Activated T-cell treated with anti-CD3 and anti-CD28 coated beads, Interleukin-2, amount 50 U/mL, for 72 hours (primary cell): ENCODE measurements around the gene DUOXA2. TPM values are rescaled to one million over a fixed set of nuclear protein-coding genes. Genes with fewer than 3 reads are reported as not detected.
A peak's percentile ranks its signal among the peaks of the same experiment; 100 is the strongest.
"Not testable (repeated sequence)": the region's sequence is repeated elsewhere in the genome, so short reads cannot be mapped to it uniquely, and the experiment has no call there.

Source experiments
- ATAC-seq, 2 donors: fragments of 150-1000 bp; cut with Tn5 transposase; replicated peaks in 1 of 2; 2 replicates each; pipeline ENCODE4 v1.10.0; 2021; ENCODE audit warnings: moderate library complexity in 2 of 2, mild to moderate bottlenecking in 1 of 2
- DNase-seq, 2 donors: peaks; one replicate each; pipeline ENCODE4 v3.0.0; 2021 to 2022; ENCODE audit warnings: mixed read lengths in 1 of 2
- H3K27ac Mint-ChIP-seq: one replicate; pipeline ENCODE4 v1.8.0; 2022; ENCODE audit warnings: mild to moderate bottlenecking, moderate library complexity, mixed read lengths
- H3K27me3 Mint-ChIP-seq: one replicate; pipeline ENCODE4 v1.8.0; 2022; ENCODE audit warnings: low read depth, mixed read lengths
- H3K36me3 Mint-ChIP-seq, 2 donors: one replicate each; pipeline ENCODE4 v1.8.0; 2022; ENCODE audit warnings: mixed read lengths in 2 of 2, mild to moderate bottlenecking in 1 of 2; ENCODE audit not compliant: insufficient read depth in 2 of 2
- H3K4me1 Mint-ChIP-seq: one replicate; pipeline ENCODE4 v1.8.0; 2022; ENCODE audit warnings: low read depth, mixed read lengths
- H3K4me3 Mint-ChIP-seq, 2 donors: one replicate each; pipeline ENCODE4 v1.8.0; 2022; ENCODE audit warnings: mild to moderate bottlenecking in 2 of 2, mixed read lengths in 2 of 2, moderate library complexity in 2 of 2
- H3K9me3 Mint-ChIP-seq, 2 donors: one replicate each; pipeline ENCODE4 v1.8.0; 2022; ENCODE audit warnings: mixed read lengths in 2 of 2
- total RNA-seq, 2 donors: library from RNA; stranded (reverse); gene quantifications; one replicate each; pipeline ENCODE4 v1.2.3, GENCODE V29; 2022

The DUOXA2 gene
- total RNA-seq, 2 donors from 2014 or later = not detected

DNA sequence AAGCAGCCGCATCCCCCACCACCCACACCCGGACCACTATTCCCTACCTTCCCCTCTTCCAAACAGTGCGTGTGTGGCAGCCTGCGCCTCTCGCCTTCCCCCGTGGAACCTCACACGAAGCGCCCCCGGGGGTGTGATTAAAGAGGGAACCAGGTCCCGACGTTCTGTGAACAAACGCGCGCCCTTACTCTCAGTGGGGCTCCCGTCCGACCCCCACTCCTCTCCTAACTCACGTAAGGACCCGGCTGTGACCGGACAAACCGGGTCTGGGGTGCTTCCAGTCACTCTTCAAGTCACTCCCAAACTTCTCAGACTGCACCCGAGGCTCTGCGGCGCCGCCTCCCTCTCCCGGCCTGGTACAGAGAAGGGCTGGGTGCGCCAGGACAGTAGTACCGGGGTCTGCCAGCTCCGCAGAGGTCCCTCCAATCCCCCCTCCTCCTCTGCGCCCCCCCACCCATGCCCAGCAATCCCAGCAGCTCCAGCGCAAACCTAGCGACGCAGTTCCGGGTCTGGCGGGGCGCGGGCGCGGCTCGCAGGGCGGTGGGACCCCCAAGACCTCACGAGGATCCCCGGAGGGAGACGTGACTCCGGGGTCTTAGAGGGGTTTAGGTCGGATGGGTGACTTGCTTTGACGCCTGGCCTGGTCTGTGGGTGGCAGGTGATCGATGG, 15.0 kb downstream of the DUOXA2 start:
- Mint-ChIP-seq H3K4me3 (peak overlapping the region in 1 of 2 donors; percentile 35), H3K36me3 (peaks cover 0 to 1% of the 10 kb centered on the region in 2 donors), H3K27ac (no peak overlapping the region), H3K27me3 (peaks cover 82% of the 10 kb centered on the region), H3K4me1 (no peaks in the 10 kb centered on the region), H3K9me3 (no peaks in the 10 kb centered on the region)
- DNase-seq (no peak), ATAC-seq (no peak)

DNA sequence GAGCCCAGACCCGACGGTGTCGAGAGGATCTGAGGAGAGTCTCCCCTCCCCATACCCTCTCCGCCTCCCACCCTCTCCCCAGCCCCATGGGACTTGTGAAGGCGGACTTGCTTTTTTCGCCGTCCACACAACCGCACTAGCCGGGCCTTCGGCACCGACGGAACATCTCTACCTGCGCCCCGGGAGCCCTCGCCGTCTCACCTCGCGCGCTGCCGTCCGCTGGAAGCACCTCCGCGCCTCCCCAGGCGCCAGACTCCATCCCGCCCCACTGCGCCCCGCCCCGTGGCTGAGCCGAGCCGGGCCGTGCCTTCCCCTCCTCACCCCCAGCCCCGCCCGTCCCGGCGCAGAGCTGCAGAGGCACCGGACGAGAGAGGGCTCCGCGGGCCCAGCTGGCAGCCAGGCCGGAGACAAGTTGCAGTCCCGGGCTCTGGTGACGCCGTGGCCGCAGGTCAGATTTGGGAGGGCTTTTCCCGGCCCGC, 15.6 kb downstream of the DUOXA2 start, which contains the start of the genes DUOX1 and DUOXA1:
Gene DUOX1, plus strand, starts transcription at position 344 of the 479 bp plus-strand sequence. CDS start 1,973 bp downstream, outside the sequence.
Gene DUOXA1, minus strand, starts transcription at position 229 of the 479 bp plus-strand sequence. CDS start 6,865 bp downstream, outside the sequence.
- DNase-seq = peak; percentile 46
- Mint-ChIP-seq H3K4me3 (peak within 1 kb of the TSS in 1 of 2 donors; percentile 55), H3K4me1 (peaks cover 5% of the 10 kb centered on the region), H3K36me3 (peaks cover 0 to 1% of the 10 kb centered on the region in 2 donors), H3K9me3 (no peaks in the 10 kb centered on the region), H3K27ac (no peak within 1 kb of the TSS), H3K27me3 (peaks cover 82% of the 10 kb centered on the region)
- peak; percentile 61 to 69 for ATAC-seq

DNA sequence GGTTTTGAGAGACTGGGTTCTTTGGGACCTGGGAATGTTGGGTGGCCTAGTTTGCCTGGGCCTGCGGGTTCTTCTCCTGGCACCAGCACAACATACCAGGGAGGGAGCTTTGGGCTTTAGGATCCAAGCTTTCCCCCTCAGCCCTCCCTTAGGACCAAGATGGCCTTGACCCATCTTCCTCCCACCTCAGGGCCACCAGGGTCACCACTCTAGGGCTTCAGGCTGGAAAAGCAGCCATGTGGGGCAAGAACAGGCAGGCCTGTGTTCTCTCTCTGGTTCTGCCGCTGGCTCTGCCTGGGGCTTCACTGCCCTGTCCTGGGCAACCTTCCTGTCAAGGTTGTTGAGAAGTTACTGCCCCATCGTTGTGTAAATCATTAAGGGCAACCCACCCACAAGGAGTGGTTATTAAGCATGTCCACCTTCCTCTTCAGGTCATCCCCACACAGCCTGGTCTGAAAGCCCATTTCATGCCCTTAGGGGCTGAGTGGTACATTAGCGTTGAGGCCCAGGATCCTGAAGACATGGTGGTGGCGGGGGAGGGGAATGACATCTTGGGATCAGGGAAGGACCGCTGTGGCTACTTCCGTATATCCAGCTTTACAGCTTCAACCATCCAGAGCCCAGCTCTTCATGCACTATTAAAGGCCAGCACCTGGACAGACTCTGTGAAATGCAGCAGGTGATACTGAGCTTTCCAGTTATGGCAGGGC, 16.3 kb downstream of the DUOXA2 start:
- ATAC-seq = no peak
- H3K27ac Mint-ChIP-seq = no peak overlapping the region
- H3K4me3 Mint-ChIP-seq = peak overlapping the region in 1 of 2 donors; percentile 55
- peaks cover 77% of the 10 kb centered on the region for H3K27me3 Mint-ChIP-seq
- H3K36me3 Mint-ChIP-seq = peaks cover 0 to 1% of the 10 kb centered on the region in 2 donors
- H3K4me1 Mint-ChIP-seq = peaks cover 7% of the 10 kb centered on the region
- no peak for DNase-seq
- no peaks in the 10 kb centered on the region for H3K9me3 Mint-ChIP-seq

DNA sequence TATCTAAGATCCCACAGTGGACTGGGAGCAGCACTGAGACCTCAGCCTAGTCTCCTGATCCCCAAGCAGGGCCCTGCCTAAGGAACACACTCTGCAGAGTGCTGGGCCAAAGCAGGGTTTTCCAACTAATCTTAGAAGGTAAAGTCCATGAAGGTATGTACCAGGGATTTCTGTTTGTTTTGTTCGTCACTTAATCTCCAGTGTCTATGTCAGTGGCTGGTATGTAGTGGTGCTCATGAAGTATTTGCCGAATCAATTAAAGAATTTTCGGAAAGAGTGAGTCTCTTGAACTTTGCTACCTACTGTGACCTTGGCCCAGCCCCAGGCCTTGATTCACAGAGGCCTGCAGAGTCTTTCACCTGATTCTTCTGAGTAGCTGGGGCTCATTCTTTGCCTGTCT, 17.4 kb downstream of the DUOXA2 start:
- Mint-ChIP-seq H3K36me3 (peaks cover 0 to 1% of the 10 kb centered on the region in 2 donors), H3K27me3 (peaks cover 72% of the 10 kb centered on the region), H3K4me3 (no peak overlapping the region), H3K4me1 (peaks cover 12% of the 10 kb centered on the region), H3K27ac (no peak overlapping the region), H3K9me3 (no peaks in the 10 kb centered on the region)
- DNase-seq (no peak), ATAC-seq (no peak)

DNA sequence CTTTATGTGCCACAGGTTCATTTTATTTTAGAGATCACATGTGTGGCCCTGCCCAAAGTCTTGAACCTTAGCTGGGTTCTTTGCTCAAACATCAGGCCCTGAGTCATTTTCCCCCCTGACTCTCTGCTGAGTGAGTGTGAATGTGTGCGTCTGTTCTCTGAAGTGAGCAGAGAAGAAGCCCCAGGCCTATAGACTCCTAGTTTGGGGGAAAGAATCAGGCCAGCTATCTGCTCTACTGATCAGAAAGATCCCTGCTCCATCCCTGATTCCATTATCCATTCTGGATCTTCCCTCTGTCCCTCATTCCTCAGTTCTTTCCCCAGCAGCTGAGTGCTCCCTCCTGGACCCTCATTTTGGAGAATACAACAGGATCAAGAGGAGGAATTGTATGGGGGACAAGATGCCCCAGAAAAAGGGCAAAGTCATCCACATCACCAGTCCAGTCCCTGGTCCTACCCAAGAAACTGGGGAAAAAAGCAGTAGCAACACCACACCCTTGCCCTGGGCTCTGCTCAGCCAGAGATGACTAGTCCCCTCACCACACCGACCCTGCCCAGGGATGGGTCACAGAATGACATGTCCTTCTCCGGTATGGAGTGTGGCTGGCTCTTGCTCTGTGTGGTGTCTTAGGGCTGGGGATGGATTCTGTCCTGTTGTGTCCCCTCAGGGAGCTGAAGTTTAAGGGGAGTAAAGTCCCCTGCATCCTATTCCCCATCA, 18.9 kb downstream of the DUOXA2 start:
- Mint-ChIP-seq H3K27ac (no peak overlapping the region), H3K4me1 (peaks cover 14% of the 10 kb centered on the region), H3K27me3 (peaks cover 68% of the 10 kb centered on the region), H3K36me3 (peaks cover 0 to 1% of the 10 kb centered on the region in 2 donors), H3K9me3 (no peaks in the 10 kb centered on the region), H3K4me3 (no peak overlapping the region)
- ATAC-seq = peak; percentile 12 to 38
- DNase-seq = no peak

DNA sequence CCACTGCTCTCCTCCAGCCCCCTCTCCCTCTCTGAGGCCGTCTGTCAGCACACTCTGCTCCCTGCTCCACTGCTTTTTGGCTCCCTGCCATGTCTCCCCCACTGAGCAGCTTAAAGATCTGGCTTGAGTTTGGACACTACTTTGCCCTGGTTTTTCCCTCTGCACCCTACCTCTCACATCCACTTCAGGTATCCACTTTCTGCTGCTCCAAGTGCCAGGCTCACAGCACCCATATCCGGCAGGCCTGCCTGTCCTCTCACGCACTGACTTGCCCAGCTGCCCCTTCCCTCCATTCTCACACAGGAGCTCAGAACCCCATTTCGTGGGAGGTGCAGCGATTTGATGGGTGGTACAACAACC, 19.4 kb downstream of the DUOXA2 start:
- Mint-ChIP-seq H3K36me3 (peaks cover 0 to 1% of the 10 kb centered on the region in 2 donors), H3K9me3 (no peaks in the 10 kb centered on the region), H3K4me3 (no peak overlapping the region), H3K27me3 (peaks cover 63% of the 10 kb centered on the region), H3K27ac (no peak overlapping the region), H3K4me1 (peaks cover 14% of the 10 kb centered on the region)
- no peak for ATAC-seq
- DNase-seq = no peak

DNA sequence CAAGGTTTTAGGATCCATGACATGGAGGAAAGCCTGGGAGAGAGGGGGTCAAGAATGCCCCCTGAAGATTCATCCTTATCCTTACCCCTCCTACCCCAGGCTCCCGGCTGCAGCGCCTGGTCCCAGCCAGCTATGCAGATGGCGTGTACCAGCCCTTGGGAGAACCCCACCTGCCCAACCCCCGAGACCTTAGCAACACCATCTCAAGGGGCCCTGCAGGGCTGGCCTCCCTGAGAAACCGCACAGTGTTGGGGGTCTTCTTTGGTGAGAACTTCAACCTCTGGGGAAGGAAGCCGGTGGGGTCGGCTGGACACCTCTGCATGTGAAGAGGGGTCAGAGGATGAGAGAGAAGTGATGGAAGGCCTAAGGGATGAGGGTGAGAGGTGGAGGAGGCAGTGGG, 19.9 kb downstream of the DUOXA2 start:
- Mint-ChIP-seq H3K4me3 (peak overlapping the region in 1 of 2 donors; percentile 77), H3K36me3 (peaks cover 0 to 1% of the 10 kb centered on the region in 2 donors), H3K9me3 (no peaks in the 10 kb centered on the region), H3K4me1 (peaks cover 14% of the 10 kb centered on the region), H3K27me3 (peaks cover 58% of the 10 kb centered on the region), H3K27ac (no peak overlapping the region)
- ATAC-seq (no peak), DNase-seq (no peak)

DNA sequence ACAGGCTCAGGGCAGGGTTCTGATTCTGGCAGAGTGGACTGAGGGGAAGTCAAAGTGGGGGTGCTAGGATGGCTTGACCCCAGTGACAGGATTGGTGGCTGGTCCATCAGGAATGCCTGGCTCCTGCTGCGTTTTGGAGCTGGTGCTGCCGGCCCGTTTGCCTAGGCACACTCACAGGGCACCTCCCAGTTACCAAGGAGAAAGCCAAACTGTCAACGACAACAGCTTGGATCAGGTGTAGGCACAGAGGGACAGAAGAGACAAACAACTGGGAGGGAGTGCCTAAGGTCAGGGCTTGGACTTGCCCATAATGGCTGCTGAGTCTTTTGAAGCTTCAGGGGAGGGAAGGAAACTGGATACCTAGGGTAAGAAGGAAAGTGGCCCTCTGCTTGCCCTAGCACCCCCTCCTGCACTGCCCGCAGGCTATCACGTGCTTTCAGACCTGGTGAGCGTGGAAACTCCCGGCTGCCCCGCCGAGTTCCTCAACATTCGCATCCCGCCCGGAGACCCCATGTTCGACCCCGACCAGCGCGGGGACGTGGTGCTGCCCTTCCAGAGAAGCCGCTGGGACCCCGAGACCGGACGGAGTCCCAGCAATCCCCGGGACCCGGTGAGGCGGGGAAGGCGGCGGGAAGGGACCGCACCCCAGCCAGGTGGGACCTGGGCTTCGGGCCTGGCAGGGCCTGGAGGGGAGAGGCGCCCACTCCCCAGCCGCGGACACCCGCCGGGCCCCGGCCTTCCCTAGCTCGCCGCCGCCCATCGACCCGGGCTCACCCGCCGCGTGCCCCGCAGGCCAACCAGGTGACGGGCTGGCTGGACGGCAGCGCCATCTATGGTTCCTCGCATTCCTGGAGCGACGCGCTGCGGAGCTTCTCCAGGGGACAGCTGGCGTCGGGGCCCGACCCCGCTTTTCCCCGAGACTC, 20.8 kb downstream of the DUOXA2 start:
- peak; percentile 52 to 63 for ATAC-seq
- Mint-ChIP-seq H3K4me1 (peaks cover 14% of the 10 kb centered on the region), H3K27ac (no peak overlapping the region), H3K27me3 (peaks cover 56% of the 10 kb centered on the region), H3K4me3 (peak overlapping the region; percentile 38 to 77), H3K9me3 (no peaks in the 10 kb centered on the region), H3K36me3 (peaks cover 0 to 1% of the 10 kb centered on the region in 2 donors)
- peak; percentile 30 to 41 for DNase-seq

DNA sequence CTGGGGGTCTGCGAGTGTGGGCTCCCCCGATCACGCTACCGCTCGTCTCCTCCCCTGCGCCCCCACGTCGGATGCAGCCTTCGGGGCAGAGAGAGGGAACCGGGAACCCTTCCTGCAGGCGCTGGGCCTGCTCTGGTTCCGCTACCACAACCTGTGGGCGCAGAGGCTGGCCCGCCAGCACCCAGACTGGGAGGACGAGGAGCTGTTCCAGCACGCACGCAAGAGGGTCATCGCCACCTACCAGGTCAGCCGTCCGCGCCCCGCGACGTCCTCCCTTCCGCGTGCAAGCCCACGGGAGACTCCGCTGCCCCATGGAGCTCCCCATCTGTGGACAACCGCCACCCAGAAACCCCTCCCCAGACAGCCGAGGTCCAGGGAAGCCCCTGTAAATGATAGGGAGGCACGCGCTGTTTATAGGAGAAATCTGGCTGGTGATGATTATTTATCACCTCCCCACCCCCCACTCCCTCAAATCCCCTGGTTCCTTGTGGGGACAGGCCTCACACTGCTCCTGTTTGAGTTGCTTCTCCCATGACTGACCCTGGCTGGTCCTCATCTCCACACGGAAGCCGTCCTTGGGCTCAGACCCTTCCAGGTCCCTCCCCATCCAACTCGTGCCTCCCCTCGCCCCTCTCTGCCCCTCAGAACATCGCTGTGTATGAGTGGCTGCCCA, 21.7 kb downstream of the DUOXA2 start:
- Mint-ChIP-seq H3K4me1 (peaks cover 14% of the 10 kb centered on the region), H3K4me3 (peak overlapping the region; percentile 63 to 69), H3K27me3 (peaks cover 49% of the 10 kb centered on the region)
- peak in 1 of 2 donors; percentile 21 for ATAC-seq
- H3K36me3 Mint-ChIP-seq, H3K9me3 Mint-ChIP-seq, H3K27ac Mint-ChIP-seq, DNase-seq: not testable (repeated sequence)

DNA sequence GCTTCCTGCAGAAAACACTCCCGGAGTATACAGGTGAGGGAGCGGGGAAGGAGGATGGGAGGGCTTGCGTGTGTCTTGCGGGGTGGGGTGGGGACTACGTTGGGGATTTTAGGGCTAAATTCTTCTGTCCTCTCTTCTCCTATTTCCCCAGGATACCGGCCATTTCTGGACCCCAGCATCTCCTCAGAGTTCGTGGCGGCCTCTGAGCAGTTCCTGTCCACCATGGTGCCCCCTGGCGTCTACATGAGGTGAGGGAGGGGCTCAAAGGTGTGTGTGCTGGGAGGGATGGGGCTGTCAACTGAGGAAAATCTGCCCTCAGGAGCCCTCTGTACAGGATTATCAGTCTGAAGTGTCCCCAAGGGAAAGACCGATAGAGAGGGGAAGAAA, 22.2 kb downstream of the DUOXA2 start:
- Mint-ChIP-seq H3K36me3 (no peaks in the 10 kb centered on the region), H3K4me1 (peaks cover 14% of the 10 kb centered on the region), H3K9me3 (no peaks in the 10 kb centered on the region), H3K4me3 (peak overlapping the region; percentile 63 to 69), H3K27me3 (peaks cover 46% of the 10 kb centered on the region), H3K27ac (no peak overlapping the region)
- no peak for ATAC-seq
- peak in 1 of 2 donors; percentile 48 for DNase-seq

DNA sequence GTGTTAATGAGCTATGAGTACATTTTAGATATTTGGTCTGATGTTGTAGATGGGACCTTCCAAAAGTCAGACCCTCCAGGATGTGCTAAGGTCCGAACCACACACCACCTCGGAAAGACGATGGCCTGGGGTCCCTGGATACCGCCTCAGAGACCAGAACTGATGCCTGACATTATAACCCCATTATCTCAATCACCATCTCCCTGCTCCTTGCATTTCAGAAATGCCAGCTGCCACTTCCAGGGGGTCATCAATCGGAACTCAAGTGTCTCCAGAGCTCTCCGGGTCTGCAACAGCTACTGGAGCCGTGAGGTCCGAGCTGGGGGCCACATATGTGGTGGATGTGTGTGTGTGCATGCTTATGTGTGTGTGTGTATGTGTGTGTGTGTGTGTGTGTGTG, 23.6 kb downstream of the DUOXA2 start:
- no peak overlapping the region for H3K4me3 Mint-ChIP-seq
- DNase-seq (no peak), ATAC-seq (no peak)
- H3K4me1 Mint-ChIP-seq = peaks cover 14% of the 10 kb centered on the region
- H3K9me3 Mint-ChIP-seq = no peaks in the 10 kb centered on the region
- H3K27ac Mint-ChIP-seq = no peak overlapping the region
- no peaks in the 10 kb centered on the region for H3K36me3 Mint-ChIP-seq
- H3K27me3 Mint-ChIP-seq = peaks cover 33% of the 10 kb centered on the region
